HCT116 (cell line): Measurements from ENCODE around the gene NDUFS1. TPM values are rescaled to one million over a fixed set of nuclear protein-coding genes. Genes with fewer than 3 reads are reported as not detected.

Experiments used
- ATAC-seq: fragments of 200-7000 bp; cut with Tn5 transposase; 2 replicates; pipeline ENCODE4 v1.9.1; 2020; ENCODE audit warnings: mild to moderate bottlenecking, moderate library complexity
- BruUV-seq: library from RNA; stranded (reverse); fragments of 400-500 nt; replicated peaks from 2 replicates; lab custom pipeline; 2021; lab: Mats Ljungman, UMichigan
- CTCF ChIA-PET: fragments of 300-600 bp; sonication (Branson Sonifier 250); formaldehyde crosslinking; loops from one replicate; lab custom pipeline; 2021; ENCODE audit warnings: antibody characterized with exemption; lab: Charles Lee
- POLR2A ChIA-PET: fragments of 300-600, 350-600 bp; sonication (Branson Sonifier 250); formaldehyde crosslinking; loops from one replicate; lab custom pipeline; 2021; ENCODE audit warnings: antibody characterized with exemption; lab: Charles Lee
- RAD21 ChIA-PET, 2 experiments: fragments of 300-600 bp; sonication (Branson Sonifier 250); formaldehyde crosslinking; loops; one replicate each; lab custom pipeline; 2023; ENCODE audit warnings: low total read pairs in 2 of 2; ENCODE audit not compliant: uncharacterized antibody in 2 of 2, unreplicated experiment in 2 of 2, low non-redundant PET in 1 of 2; lab: Charles Lee
- DNase-seq: peaks from one replicate; pipeline ENCODE4 v3.0.0-alpha.2; 2010; ENCODE audit warnings: low read depth, low spot score
- H2AFZ ChIP-seq: fragments of 200-600 bp; shearing (Covaris generic), sonication (generic); 2 replicates; pipeline ENCODE4 v1.6.1; 2017; ENCODE audit warnings: low read depth, mixed run types, mixed read lengths, antibody characterized with exemption, low read length; ENCODE audit not compliant: poor library complexity, severe bottlenecking
- H3K27ac ChIP-seq: 2 replicates; pipeline ENCODE4 v1.5.1; 2012; ENCODE audit warnings: low read depth, low read length
- H3K27me3 ChIP-seq: fragments of 200-600 bp; sonication (generic); 2 replicates; pipeline ENCODE4 v1.6.1; 2016; ENCODE audit warnings: mixed run types, low read length, mixed read lengths; ENCODE audit not compliant: insufficient read depth
- H3K36me3 ChIP-seq, 2 experiments: fragments of 200-500 bp in 1 of 2; fragments of 200-600 bp in 1 of 2; sonication (Bioruptor generic) in 1 of 2; sonication (generic) in 1 of 2; 2 replicates each; pipeline versions ENCODE4 v1.5.1 to v1.6.1; 2014 to 2016; ENCODE audit warnings: low read length in 2 of 2, inconsistent platforms in 1 of 2, mixed read lengths in 1 of 2, mixed run types in 1 of 2; ENCODE audit not compliant: insufficient read depth in 2 of 2, control insufficient read depth in 1 of 2
- H3K4me1 ChIP-seq, 2 experiments: fragments of 200-600 bp in 1 of 2; sonication (generic) in 1 of 2; 2 replicates each; pipeline versions ENCODE4 v1.5.1 to v1.6.1; 2012 to 2017; ENCODE audit warnings: low read length in 2 of 2, inconsistent platforms in 1 of 2, mild to moderate bottlenecking in 1 of 2, mixed read lengths in 1 of 2, mixed run types in 1 of 2, moderate library complexity in 1 of 2; ENCODE audit not compliant: insufficient read depth in 2 of 2, control insufficient read depth in 1 of 2
- H3K4me2 ChIP-seq: fragments of 200-600 bp; sonication (generic); 2 replicates; pipeline ENCODE4 v1.6.1; 2017; ENCODE audit warnings: mixed run types, low read length, mixed read lengths
- H3K4me3 ChIP-seq, 2 experiments: fragments of 200-600 bp in 1 of 2; sonication (generic) in 1 of 2; replicated peaks in 1 of 2; 2 replicates each; pipeline ENCODE4 v1.5.1; 2011 to 2016; ENCODE audit warnings: low read length in 2 of 2, control low read depth in 1 of 2, low read depth in 1 of 2, mild to moderate bottlenecking in 1 of 2, mixed read lengths in 1 of 2, mixed run types in 1 of 2
- H3K79me2 ChIP-seq: fragments of 200-600 bp; sonication (generic); 2 replicates; pipeline ENCODE4 v1.6.1; 2017; ENCODE audit warnings: mild to moderate bottlenecking, mixed run types, low read length, moderate library complexity, mixed read lengths; ENCODE audit not compliant: insufficient read depth
- H3K9ac ChIP-seq: fragments of 200-600 bp; sonication (generic); 2 replicates; pipeline ENCODE4 v1.6.1; 2016; ENCODE audit warnings: low read length, mixed read lengths
- H3K9me2 ChIP-seq: fragments of 200-600 bp; sonication (generic), shearing (Covaris generic); 2 replicates; pipeline ENCODE4 v1.6.1; 2017; ENCODE audit warnings: mixed run types, mild to moderate bottlenecking, moderate library complexity; ENCODE audit not compliant: insufficient read depth
- H3K9me3 ChIP-seq, 2 experiments: fragments of 200-500 bp in 1 of 2; fragments of 200-600 bp in 1 of 2; sonication (Bioruptor generic) in 1 of 2; sonication (generic) in 1 of 2; 2 replicates each; pipeline ENCODE4 v1.6.1; 2014 to 2017; ENCODE audit warnings: low read length in 2 of 2, mixed read lengths in 2 of 2, inconsistent platforms in 1 of 2, low read depth in 1 of 2, mild to moderate bottlenecking in 1 of 2, mixed run types in 1 of 2, moderate library complexity in 1 of 2; ENCODE audit not compliant: control insufficient read depth in 1 of 2, insufficient read depth in 1 of 2
- H4K20me1 ChIP-seq: fragments of 200-600 bp; sonication (generic), shearing (Covaris generic); 2 replicates; pipeline ENCODE4 v1.6.1; 2017; ENCODE audit warnings: mixed run types, mild to moderate bottlenecking, moderate library complexity; ENCODE audit not compliant: insufficient read depth
- ATF3 ChIP-seq: IDR thresholded peaks from 2 replicates; pipeline ENCODE4 v1.6.1; 2012
- CBX3 ChIP-seq: IDR thresholded peaks from 2 replicates; pipeline ENCODE4 v1.6.1; 2012; ENCODE audit warnings: low read depth
- CEBPB ChIP-seq: IDR thresholded peaks from 2 replicates; pipeline ENCODE4 v1.6.1; 2012; ENCODE audit warnings: low read depth
- CTCF ChIP-seq, 3 experiments: fragments of 200-600 bp in 1 of 3; sonication (generic) in 1 of 3; IDR thresholded peaks in 2 of 3; conservative IDR thresholded peaks in 1 of 3; 2 replicates each; pipeline ENCODE4 v1.5.1; 2012 to 2017; ENCODE audit warnings: low read depth in 2 of 3, low read length in 2 of 3, antibody characterized with exemption in 1 of 3, borderline replicate concordance in 1 of 3, control low read depth in 1 of 3, mild to moderate bottlenecking in 1 of 3, mixed read lengths in 1 of 3, mixed run types in 1 of 3, moderate library complexity in 1 of 3; ENCODE audit not compliant: insufficient read depth in 1 of 3
- EGR1 ChIP-seq: IDR thresholded peaks from 2 replicates; pipeline ENCODE4 v1.6.1; 2012; ENCODE audit warnings: low read depth
- EZH2 ChIP-seq: fragments of 200-600 bp; sonication (generic); IDR thresholded peaks from 2 replicates; pipeline ENCODE4 v1.6.1; 2017; ENCODE audit warnings: antibody characterized with exemption, mixed run types
- EZH2phosphoT487 ChIP-seq: fragments of 200-600 bp; IDR thresholded peaks from 2 replicates; pipeline ENCODE4 v1.6.1; 2018; ENCODE audit warnings: antibody characterized with exemption, borderline replicate concordance
- FOSL1 ChIP-seq: IDR thresholded peaks from 2 replicates; pipeline ENCODE4 v1.6.1; 2012; ENCODE audit warnings: low read depth
- MAX ChIP-seq: IDR thresholded peaks from 2 replicates; pipeline ENCODE4 v1.6.1; 2012
- POLR2A ChIP-seq: IDR thresholded peaks from 2 replicates; pipeline ENCODE4 v1.7.0; 2011; ENCODE audit warnings: borderline replicate concordance; ENCODE audit not compliant: insufficient read depth, insufficient read length; ENCODE audit errors: extremely low read depth
- POLR2AphosphoS5 ChIP-seq: IDR thresholded peaks from 2 replicates; pipeline ENCODE4 v1.6.1; 2011; ENCODE audit warnings: mild to moderate bottlenecking, low read depth, low read length, moderate library complexity
- RAD21 ChIP-seq: IDR thresholded peaks from 2 replicates; pipeline ENCODE4 v1.6.1; 2012; ENCODE audit warnings: low read depth, mild to moderate bottlenecking
- REST ChIP-seq: IDR thresholded peaks from 2 replicates; pipeline ENCODE4 v1.6.1; 2012; ENCODE audit warnings: low read depth
- SP1 ChIP-seq: IDR thresholded peaks from 2 replicates; pipeline ENCODE4 v1.6.1; 2012; ENCODE audit warnings: low read depth
- SRF ChIP-seq: IDR thresholded peaks from 2 replicates; pipeline ENCODE4 v1.6.1; 2012; ENCODE audit warnings: low read depth
- TCF7L2 ChIP-seq: IDR thresholded peaks from 2 replicates; pipeline ENCODE4 v1.7.0; 2011; ENCODE audit warnings: borderline replicate concordance, inconsistent platforms; ENCODE audit not compliant: insufficient read depth, insufficient read length; ENCODE audit errors: extremely low read depth
- YY1 ChIP-seq: IDR thresholded peaks from 2 replicates; pipeline ENCODE4 v1.6.1; 2011; ENCODE audit warnings: low read length, low read depth, moderate library complexity, mild to moderate bottlenecking; ENCODE audit not compliant: insufficient replicate concordance; ENCODE audit errors: extremely low read depth
- ZBTB33 ChIP-seq: IDR thresholded peaks from 2 replicates; pipeline ENCODE4 v1.6.1; 2011; ENCODE audit warnings: mild to moderate bottlenecking, low read length, moderate library complexity; ENCODE audit not compliant: insufficient replicate concordance; ENCODE audit errors: extremely low read depth
- ZFX ChIP-seq: fragments of 450-650 bp; IDR thresholded peaks from 2 replicates; pipeline ENCODE4 v1.6.1; 2017
- ZNF274 ChIP-seq: fragments of 200-500 bp; sonication (Bioruptor generic); IDR thresholded peaks from 2 replicates; pipeline ENCODE4 v1.6.1; 2014; ENCODE audit warnings: mild to moderate bottlenecking, low read depth, low read length, inconsistent platforms
- intact Hi-C: fragments of 100-400 bp; cut with micrococcal nuclease; formaldehyde crosslinking; loops from 2 replicates; pipeline ENCODE4 v1.10.0; 2022
- total RNA-seq: library from RNA; stranded (reverse); gene quantifications from one replicate; pipeline ENCODE4 v1.2.1, GENCODE V29; 2021; ENCODE audit not compliant: unreplicated experiment

The NDUFS1 gene
- total RNA-seq, 1 experiment from 2014 or later, result 86.6 TPM

GRCh38 chr2:206193671-206194357 lies 34.6 kb upstream of the NDUFS1 start:
- POLR2A ChIA-PET, result no interaction called here
- Histone ChIP-seq H3K4me3 (no peak overlapping the region), H3K79me2 (no peaks in the 10 kb centered on the region), H3K4me2 (no peak overlapping the region), H3K4me1 (no peaks in the 10 kb centered on the region), H3K27me3 (no peaks in the 10 kb centered on the region), H3K27ac (no peak overlapping the region), H3K36me3 (no peaks in the 10 kb centered on the region), H2AFZ (no peak overlapping the region), H3K9me2 (no peaks in the 10 kb centered on the region), H3K9me3 (no peaks in the 10 kb centered on the region), H4K20me1 (no peaks in the 10 kb centered on the region)
- RAD21 ChIA-PET, result no interaction called here
- BruUV-seq, result no TSS peak
- intact Hi-C loops, result no loop called here
- no peak for ATAC-seq
- no peak for DNase-seq
- TF ChIP-seq EZH2 (no peak), POLR2AphosphoS5 (no peak), ZBTB33 (no peak), ZFX (no peak), ZNF274 (no peak), RAD21 (no peak), SRF (no peak), MAX (no peak), CBX3 (no peak), EGR1 (no peak), YY1 (no peak), REST (no peak), TCF7L2 (no peak), ATF3 (no peak), CEBPB (no peak), CTCF (IDR thresholded peaks at IDR 0.05 in 2 of 3, conservative IDR thresholded peaks at IDR 0.05 in 1 of 3; ENCODE audit: borderline replicate concordance in 1 of 3, insufficient read depth in 1 of 3, low read depth in 2 of 3, low read length in 2 of 3) (no peak), EZH2phosphoT487 (no peak), SP1 (no peak), FOSL1 (no peak), POLR2A (no peak)
- TF ChIP-seq, all 23 proteins: peak for 0
- CTCF ChIA-PET, result no interaction called here
- H3K9ac ChIP-seq, result no peak overlapping the region
